DND-41 (cell line): ENCODE data around the gene RNF157.

ENCODE experiments used
- EZH2 ChIP-seq: IDR thresholded peaks from 3 replicates; pipeline ENCODE4 v1.6.1; 2012; ENCODE audit warnings: borderline replicate concordance, low read depth, mild to moderate bottlenecking, moderate library complexity, low read length, inconsistent platforms; ENCODE audit not compliant: severe bottlenecking
- TF ChIP-seq, protein P1 (sequence below): IDR thresholded peaks from 2 replicates; pipeline ENCODE4 v1.5.1; 2012; ENCODE audit warnings: borderline replicate concordance, low read length, moderate library complexity, mild to moderate bottlenecking; ENCODE audit not compliant: poor library complexity, severe bottlenecking; ENCODE audit errors: extremely low read depth

DNA sequence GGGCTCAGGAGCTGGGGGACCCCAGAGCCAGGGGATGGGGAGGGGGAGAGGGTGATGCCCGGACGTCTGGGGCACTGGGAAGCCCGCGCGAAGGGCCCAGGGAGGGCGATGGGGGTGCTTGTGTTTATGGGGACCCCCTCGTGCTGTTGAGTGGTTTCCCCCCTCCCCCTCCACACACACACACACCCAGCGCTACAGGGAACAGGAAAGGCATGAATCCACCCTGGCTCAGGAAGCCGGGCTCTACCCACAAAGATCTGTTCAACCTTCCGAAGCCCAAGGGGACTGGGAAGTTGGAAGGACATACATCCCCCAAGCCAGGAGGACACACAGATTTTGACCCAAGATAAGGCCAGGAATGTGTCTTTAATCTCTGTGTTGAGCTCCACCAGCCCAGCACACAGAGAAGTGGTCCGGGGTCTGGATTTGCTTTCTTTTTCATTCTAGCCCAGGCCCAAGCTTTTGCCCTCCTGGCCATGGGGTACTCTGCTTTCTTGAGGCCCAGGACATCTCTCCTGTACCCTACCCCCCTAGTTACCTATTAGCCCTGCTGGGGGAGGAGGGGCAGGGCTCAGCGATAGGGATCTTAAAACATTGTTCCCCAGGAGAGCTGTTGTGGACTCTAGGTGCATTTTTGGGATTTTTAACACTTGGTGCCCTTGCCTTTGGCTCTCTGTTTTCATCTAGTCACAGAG is 26.1 kb upstream of the RNF157 start:
- TF ChIP-seq, protein P1, sequence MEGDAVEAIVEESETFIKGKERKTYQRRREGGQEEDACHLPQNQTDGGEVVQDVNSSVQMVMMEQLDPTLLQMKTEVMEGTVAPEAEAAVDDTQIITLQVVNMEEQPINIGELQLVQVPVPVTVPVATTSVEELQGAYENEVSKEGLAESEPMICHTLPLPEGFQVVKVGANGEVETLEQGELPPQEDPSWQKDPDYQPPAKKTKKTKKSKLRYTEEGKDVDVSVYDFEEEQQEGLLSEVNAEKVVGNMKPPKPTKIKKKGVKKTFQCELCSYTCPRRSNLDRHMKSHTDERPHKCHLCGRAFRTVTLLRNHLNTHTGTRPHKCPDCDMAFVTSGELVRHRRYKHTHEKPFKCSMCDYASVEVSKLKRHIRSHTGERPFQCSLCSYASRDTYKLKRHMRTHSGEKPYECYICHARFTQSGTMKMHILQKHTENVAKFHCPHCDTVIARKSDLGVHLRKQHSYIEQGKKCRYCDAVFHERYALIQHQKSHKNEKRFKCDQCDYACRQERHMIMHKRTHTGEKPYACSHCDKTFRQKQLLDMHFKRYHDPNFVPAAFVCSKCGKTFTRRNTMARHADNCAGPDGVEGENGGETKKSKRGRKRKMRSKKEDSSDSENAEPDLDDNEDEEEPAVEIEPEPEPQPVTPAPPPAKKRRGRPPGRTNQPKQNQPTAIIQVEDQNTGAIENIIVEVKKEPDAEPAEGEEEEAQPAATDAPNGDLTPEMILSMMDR: no peak
- no peak for TF ChIP-seq EZH2
